H1 (cell line): Measurements from ENCODE around the gene ARHGEF18. TPM values are rescaled to one million over a fixed set of nuclear protein-coding genes. Genes with fewer than 3 reads are reported as not detected.
A peak's percentile ranks its signal among the peaks of the same experiment; 100 is the strongest.

ENCODE experiments used
- CTCF ChIA-PET: fragments of 300-600 bp; sonication (Branson Sonifier 250); formaldehyde crosslinking; loops from one replicate; lab custom pipeline; 2021; ENCODE audit not compliant: partially characterized antibody; lab: Charles Lee
- POLR2A ChIA-PET: fragments of 300-600 bp; sonication (Branson Sonifier 250); formaldehyde crosslinking; loops from one replicate; lab custom pipeline; 2021; ENCODE audit warnings: inconsistent platforms; ENCODE audit not compliant: partially characterized antibody; lab: Charles Lee
- DNase-seq, 2 experiments: peaks; one replicate each; pipeline versions ENCODE4 v3.0.0 to v3.0.0-alpha.2; 2010 to 2022; ENCODE audit warnings: low spot score in 2 of 2, low read depth in 1 of 2, mixed read lengths in 1 of 2
- FAIRE-seq: peaks from 2 replicates; lab custom pipeline; 2011; peaks lifted over from hg19 to GRCh38; lab: Jason Lieb, UNC
- H2AFZ ChIP-seq: 2 replicates; pipeline ENCODE4 v1.8.1; 2012; ENCODE audit warnings: low read length, inconsistent platforms
- H2AK5ac ChIP-seq: 2 replicates; pipeline ENCODE4 v1.6.1; 2013; ENCODE audit warnings: low read depth, low read length
- H2BK120ac ChIP-seq: replicated peaks from 2 replicates; pipeline ENCODE3; 2013; ENCODE audit warnings: low read depth, low read length, inconsistent platforms
- H2BK12ac ChIP-seq: 2 replicates; pipeline ENCODE4 v1.6.1; 2013; ENCODE audit warnings: low read depth, low read length
- H2BK15ac ChIP-seq: 2 replicates; pipeline ENCODE4 v1.6.1; 2013; ENCODE audit warnings: low read length
- H2BK20ac ChIP-seq: 2 replicates; pipeline ENCODE4 v1.6.1; 2013; ENCODE audit warnings: low read length
- H2BK5ac ChIP-seq: 2 replicates; pipeline ENCODE4 v1.6.1; 2013; ENCODE audit warnings: low read depth, low read length
- H3K14ac ChIP-seq: 2 replicates; pipeline ENCODE4 v1.6.1; 2013; ENCODE audit warnings: inconsistent platforms; ENCODE audit not compliant: insufficient read length
- H3K18ac ChIP-seq: 2 replicates; pipeline ENCODE4 v1.6.1; 2013; ENCODE audit warnings: low read length; ENCODE audit errors: extremely low read depth
- H3K23ac ChIP-seq: 2 replicates; pipeline ENCODE4 v1.6.1; 2013; ENCODE audit warnings: inconsistent platforms; ENCODE audit not compliant: insufficient read length
- H3K23me2 ChIP-seq: 2 replicates; pipeline ENCODE4 v1.6.1; 2013; ENCODE audit warnings: low read depth, low read length
- H3K27ac ChIP-seq: 2 replicates; pipeline ENCODE4 v1.6.1; 2011; ENCODE audit warnings: low read depth, low read length, inconsistent platforms
- H3K27me3 ChIP-seq, 4 experiments: replicated peaks in 1 of 4; 1 replicate in 1 of 4; 2 replicates in 3 of 4; pipeline versions ENCODE4 v1.6.1 to v1.8.1; 2011 to 2013; ENCODE audit warnings: low read length in 3 of 4, mild to moderate bottlenecking in 3 of 4, inconsistent platforms in 2 of 4, mixed read lengths in 2 of 4, moderate library complexity in 1 of 4; ENCODE audit not compliant: control insufficient read depth in 3 of 4, insufficient read depth in 3 of 4; ENCODE audit errors: extremely low read depth in 1 of 4
- H3K36me3 ChIP-seq, 4 experiments: 2 replicates each; pipeline versions ENCODE4 v1.6.1 to v1.8.1; 2011 to 2013; ENCODE audit warnings: mild to moderate bottlenecking in 4 of 4, low read length in 3 of 4, moderate library complexity in 2 of 4, control low read depth in 1 of 4, inconsistent platforms in 1 of 4; ENCODE audit not compliant: insufficient read depth in 4 of 4, control insufficient read depth in 2 of 4
- H3K4ac ChIP-seq: replicated peaks from 2 replicates; pipeline ENCODE3; 2013; ENCODE audit warnings: low read length, low read depth, mixed read lengths, inconsistent platforms; ENCODE audit not compliant: insufficient read length
- H3K4me1 ChIP-seq, 4 experiments: replicated peaks in 1 of 4; 1 replicate in 1 of 4; 2 replicates in 3 of 4; pipeline versions ENCODE4 v1.6.1 to v1.8.1; 2011 to 2013; ENCODE audit warnings: low read length in 3 of 4, inconsistent platforms in 2 of 4, mixed read lengths in 1 of 4; ENCODE audit not compliant: insufficient read depth in 4 of 4, control insufficient read depth in 3 of 4
- H3K4me2 ChIP-seq, 2 experiments: 2 replicates each; pipeline versions ENCODE4 v1.6.1 to v1.8.1; 2011 to 2013; ENCODE audit warnings: low read depth in 2 of 2, low read length in 2 of 2, control low read depth in 1 of 2, inconsistent platforms in 1 of 2, mild to moderate bottlenecking in 1 of 2; ENCODE audit not compliant: insufficient read depth in 1 of 2
- H3K4me3 ChIP-seq, 4 experiments: fragments of 200-600, 300-600 bp in 1 of 4; sonication (generic), shearing (Covaris generic), sonication (Bioruptor Twin) in 1 of 4; 2 replicates each; pipeline versions ENCODE4 v1.5.1 to v1.8.1; 2011 to 2016; ENCODE audit warnings: low read length in 4 of 4, low read depth in 3 of 4, control low read depth in 2 of 4, inconsistent platforms in 2 of 4, mild to moderate bottlenecking in 2 of 4, mixed read lengths in 1 of 4, moderate library complexity in 1 of 4; ENCODE audit not compliant: insufficient read depth in 2 of 4; ENCODE audit errors: extremely low read depth in 1 of 4
- H3K56ac ChIP-seq: replicated peaks from 2 replicates; pipeline ENCODE3; 2013; ENCODE audit warnings: low read depth, mild to moderate bottlenecking, mixed read lengths, low read length, inconsistent platforms; ENCODE audit not compliant: insufficient read length
- H3K79me1 ChIP-seq: 2 replicates; pipeline ENCODE4 v1.6.1; 2013; ENCODE audit warnings: low read depth, low read length, control low read depth
- H3K79me2 ChIP-seq, 2 experiments: 2 replicates each; pipeline versions ENCODE4 v1.6.1 to v1.8.1; 2012 to 2013; ENCODE audit warnings: low read length in 2 of 2, mild to moderate bottlenecking in 2 of 2, inconsistent platforms in 1 of 2; ENCODE audit not compliant: insufficient read depth in 2 of 2, control insufficient read depth in 1 of 2
- H3K9ac ChIP-seq, 4 experiments: replicated peaks in 1 of 4; 1 replicate in 1 of 4; 2 replicates in 3 of 4; pipeline versions ENCODE4 v1.6.1 to v1.8.1; 2011 to 2013; ENCODE audit warnings: low read depth in 3 of 4, low read length in 3 of 4, control low read depth in 2 of 4, mild to moderate bottlenecking in 2 of 4, moderate library complexity in 2 of 4, inconsistent platforms in 1 of 4; ENCODE audit errors: extremely low read depth in 1 of 4
- H3K9me3 ChIP-seq, 2 experiments: 2 replicates each; pipeline versions ENCODE4 v1.6.1 to v1.8.1; 2012 to 2013; ENCODE audit warnings: mild to moderate bottlenecking in 2 of 2, moderate library complexity in 2 of 2, control low read depth in 1 of 2, inconsistent platforms in 1 of 2, low read depth in 1 of 2, low read length in 1 of 2, mixed read lengths in 1 of 2; ENCODE audit not compliant: insufficient read depth in 2 of 2
- H4K20me1 ChIP-seq, 2 experiments: replicated peaks in 1 of 2; 2 replicates each; pipeline versions ENCODE3 to v1.8.1; 2011 to 2013; ENCODE audit warnings: inconsistent platforms in 2 of 2, low read length in 2 of 2, mild to moderate bottlenecking in 1 of 2; ENCODE audit not compliant: insufficient read depth in 2 of 2, control insufficient read depth in 1 of 2
- H4K5ac ChIP-seq: 2 replicates; pipeline ENCODE4 v1.6.1; 2013; ENCODE audit warnings: low read length, low read depth, mixed read lengths, inconsistent platforms; ENCODE audit not compliant: insufficient read length
- H4K8ac ChIP-seq: 2 replicates; pipeline ENCODE4 v1.8.0; 2013; ENCODE audit warnings: mild to moderate bottlenecking, moderate library complexity, low read length, inconsistent platforms; ENCODE audit not compliant: insufficient read depth; ENCODE audit errors: extremely low read depth
- H4K91ac ChIP-seq: replicated peaks from 2 replicates; pipeline ENCODE3; 2013; ENCODE audit warnings: low read length, mixed read lengths, inconsistent platforms; ENCODE audit not compliant: insufficient read length
- ATF2 ChIP-seq: IDR thresholded peaks from 2 replicates; pipeline ENCODE4 v1.6.1; 2012; ENCODE audit warnings: low read length, inconsistent platforms
- CBX5 ChIP-seq: fragments of 300-800, 300-1000 bp; sonication (generic); IDR thresholded peaks from 2 replicates; pipeline ENCODE4 v1.7.1; 2016; ENCODE audit warnings: antibody characterized with exemption, low read length, low read depth
- CTBP2 ChIP-seq: IDR thresholded peaks from 2 replicates; pipeline ENCODE4 v1.7.0; 2011; ENCODE audit warnings: borderline replicate concordance, mild to moderate bottlenecking, moderate library complexity, mixed read lengths, low read length; ENCODE audit not compliant: insufficient read depth, insufficient read length
- MAFK ChIP-seq: IDR thresholded peaks from 2 replicates; pipeline ENCODE4 v1.6.1; 2012; ENCODE audit warnings: low read depth, mild to moderate bottlenecking, improper control_type of control experiment, low read length
- MAX ChIP-seq: IDR thresholded peaks from 2 replicates; pipeline ENCODE4 v1.6.1; 2012; ENCODE audit warnings: inconsistent platforms
- RAD21 ChIP-seq, 2 experiments: IDR thresholded peaks in 1 of 2; conservative IDR thresholded peaks in 1 of 2; 2 replicates each; pipeline ENCODE4 v1.6.1; 2011; ENCODE audit warnings: low read depth in 2 of 2, low read length in 2 of 2, improper control_type of control experiment in 1 of 2, inconsistent platforms in 1 of 2, mild to moderate bottlenecking in 1 of 2, moderate library complexity in 1 of 2
- RXRA ChIP-seq: IDR thresholded peaks from 2 replicates; pipeline ENCODE4 v1.6.1; 2011; ENCODE audit warnings: low read depth, mild to moderate bottlenecking, low read length, moderate library complexity; ENCODE audit not compliant: insufficient read depth
- SAP30 ChIP-seq: fragments of 300-600 bp; sonication (generic); IDR thresholded peaks from 2 replicates; pipeline ENCODE4 v1.7.1; 2012; ENCODE audit warnings: low read length, moderate library complexity, mild to moderate bottlenecking, inconsistent platforms; ENCODE audit not compliant: insufficient read depth, insufficient replicate concordance
- TAF7 ChIP-seq: optimal IDR thresholded peaks from 2 replicates; pipeline ENCODE3; 2011; ENCODE audit warnings: low read depth, mild to moderate bottlenecking, inconsistent platforms, low read length, moderate library complexity, borderline replicate concordance
- WGBS, 2 experiments: shearing (Covaris generic) in 1 of 2; methylation state at CpG; one replicate each; pipeline versions ENCODE4 v1.1.6 to v1.1.7; 2013 to 2015; ENCODE audit warnings: low lambda C conversion rate in 2 of 2, mixed read lengths in 2 of 2, inconsistent platforms in 1 of 2, low coverage in 1 of 2, missing lambda C conversion rate in 1 of 2; ENCODE audit not compliant: insufficient replicate concordance in 2 of 2, insufficient coverage in 1 of 2, insufficient read length in 1 of 2; ENCODE audit errors: extremely low coverage in 1 of 2, missing lambda C conversion rate in 1 of 2; 5-methylcytosine and 5-hydroxymethylcytosine counted together
- polyA plus RNA-seq, 7 experiments: library from polyadenylated mRNA; depleted of rRNA in 3 of 7; stranded (reverse) in 5 of 7; unstranded in 2 of 7; fragments of >200 nt in 5 of 7; fragments of 200-250 nt in 2 of 7; gene quantifications; 1 replicate in 5 of 7; 2 replicates in 1 of 7; 4 replicates in 1 of 7; pipeline versions ENCODE4 v1.2.1 to v1.2.3, GENCODE V29; 2011 to 2013; ENCODE audit warnings: missing spikeins in 2 of 7, mixed read lengths in 2 of 7
- total RNA-seq: library from RNA; stranded (reverse); fragmentation: NEBNext Ultra II Directional; extraction: Animal tissue kit (Norgen Biotek cat#: 25700); gene quantifications from 2 replicates; pipeline ENCODE4 v1.2.1, GENCODE V29; 2021

ARHGEF18 gene
- total and polyA plus RNA-seq, 2 of the 8 experiments (the other 6 are each of a cell fraction or from before 2014, with no cell fraction given): 12.2 to 35.9 TPM

DNA sequence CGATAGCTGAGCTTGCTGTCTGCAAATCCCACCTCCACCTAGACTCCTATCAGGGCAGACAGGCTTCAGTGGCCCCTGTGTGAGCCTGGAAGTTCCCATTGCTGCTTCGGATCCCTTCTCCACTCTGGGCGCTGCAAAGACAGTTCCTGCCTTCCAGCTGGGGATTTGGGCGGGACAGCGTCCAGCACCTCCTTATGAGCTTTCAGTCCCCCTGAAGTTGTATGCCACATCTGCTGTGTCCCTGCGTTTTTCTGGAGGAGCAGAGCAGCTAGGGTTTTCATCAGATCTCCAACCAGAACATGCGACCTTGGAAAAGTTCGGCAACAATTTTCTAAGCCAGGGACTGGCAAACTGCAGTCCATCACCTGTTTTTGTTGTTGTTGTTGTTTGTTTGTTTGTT lies 38.0 kb downstream of the ARHGEF18 start:
- no peak overlapping the region for H3K9ac ChIP-seq
- no peak overlapping the region for H2AFZ ChIP-seq
- H4K20me1 ChIP-seq: no peaks in the 10 kb centered on the region
- ChIA-PET CTCF (interaction anchor here (0.6 to 2.1 kb wide), 10 partner anchors 9 to 1162 kb away, joined by 3 to 7 read pairs (median 3); no protein-coding TSS in a partner anchor), POLR2A (interaction anchor here (0.9 to 1.2 kb wide), 2 partner anchors 9 to 288 kb away, joined by 3 to 5 read pairs; no protein-coding TSS in a partner anchor)
- no peak overlapping the region for H3K4me3 ChIP-seq
- H3K79me1 ChIP-seq: no peaks in the 10 kb centered on the region
- H3K56ac ChIP-seq: no peak overlapping the region
- 0 out of 2 replicates have a peak overlapping the region, but pooled peaks have one; percentile 2 for H2BK15ac ChIP-seq
- H3K23ac ChIP-seq: no peak overlapping the region
- H3K36me3 ChIP-seq: no peaks in the 10 kb centered on the region
- no peak overlapping the region for H3K4ac ChIP-seq
- no peaks in the 10 kb centered on the region for H3K79me2 ChIP-seq
- H2BK120ac ChIP-seq: no peak overlapping the region
- H3K27me3 ChIP-seq: no peaks in the 10 kb centered on the region
- DNase-seq (no peak), FAIRE-seq (no peak)
- H4K91ac ChIP-seq: no peak overlapping the region
- 0 out of 7 replicates have a peak, but pooled peaks cover 0 to 2% (median 0%) of the 10 kb centered on the region in 4 experiments for H3K4me1 ChIP-seq
- no peak overlapping the region for H3K4me2 ChIP-seq
- no peak overlapping the region for H4K5ac ChIP-seq
- no peak overlapping the region for H3K27ac ChIP-seq
- H3K18ac ChIP-seq: no peak overlapping the region
- H2BK12ac ChIP-seq: 0 out of 2 replicates have a peak overlapping the region, but pooled peaks have one; percentile 62
- H3K23me2 ChIP-seq: no peaks in the 10 kb centered on the region
- H2BK20ac ChIP-seq: no peak overlapping the region
- H4K8ac ChIP-seq: no peak overlapping the region
- no peaks in the 10 kb centered on the region for H3K9me3 ChIP-seq
- WGBS, 2 experiments: 87% methylated on average over 8 of the region's 8 CpGs; no CpG with 5 or more reads in 1 of the 2 experiments
- H2BK5ac ChIP-seq: no peak overlapping the region
- H2AK5ac ChIP-seq: no peak overlapping the region
- H3K14ac ChIP-seq: no peak overlapping the region
- TF ChIP-seq ATF2: no peak
- no peak for TF ChIP-seq MAFK
- no peak for TF ChIP-seq CBX5
- no peak for TF ChIP-seq TAF7
- TF ChIP-seq CTBP2: no peak
- no peak for TF ChIP-seq MAX
- TF ChIP-seq SAP30: no peak
- no peak for TF ChIP-seq RXRA
- TF ChIP-seq RAD21 (IDR thresholded peaks at IDR 0.05 in 1 of 2, conservative IDR thresholded peaks at IDR 0.05 in 1 of 2; ENCODE audit: low read depth in 2 of 2, low read length in 2 of 2): no peak
